Raji (cell line): ENCODE results near the gene FGF7.

Experiments used
- POLR2A ChIP-seq: IDR thresholded peaks from 2 replicates; pipeline ENCODE4 v1.6.1; 2011; ENCODE audit warnings: low read depth, low read length, control low read depth; ENCODE audit not compliant: insufficient read depth

FGF7 gene

GRCh38 chr15:49467746-49468480 is 44.9 kb downstream of the FGF7 start:
- TF ChIP-seq POLR2A: no peak

GRCh38 chr15:49468481-49468839 is 45.4 kb downstream of the FGF7 start:
- no peak for TF ChIP-seq POLR2A

GRCh38 chr15:49471733-49472132 is 48.7 kb downstream of the FGF7 start:
- no peak for TF ChIP-seq POLR2A

- no peak for TF ChIP-seq POLR2A
These were observed 49.3 kb downstream of the FGF7 start for GRCh38 chr15:49472338-49472737.

- no peak for TF ChIP-seq POLR2A
These were observed 50.0 kb downstream of the FGF7 start for GRCh38 chr15:49473031-49473430.

GRCh38 chr15:49490966-49491365 is 67.9 kb downstream of the FGF7 start:
- no peak for TF ChIP-seq POLR2A

GRCh38 chr15:49492151-49492550 is 69.1 kb downstream of the FGF7 start:
- TF ChIP-seq POLR2A: no peak

GRCh38 chr15:49492830-49493229 is 69.8 kb downstream of the FGF7 start:
- TF ChIP-seq POLR2A: no peak

- TF ChIP-seq POLR2A: no peak
These were observed 71.8 kb downstream of the FGF7 start for GRCh38 chr15:49494842-49495241.

GRCh38 chr15:49495993-49496753 is 73.1 kb downstream of the FGF7 start:
- TF ChIP-seq POLR2A: no peak

GRCh38 chr15:49501586-49501985 is 78.5 kb downstream of the FGF7 start:
- no peak for TF ChIP-seq POLR2A

- TF ChIP-seq POLR2A: no peak
These were observed 83.3 kb downstream of the FGF7 start for GRCh38 chr15:49506341-49506740.

GRCh38 chr15:49507261-49507660 is 84.2 kb downstream of the FGF7 start:
- TF ChIP-seq POLR2A: no peak

GRCh38 chr15:49521802-49522201 is 98.8 kb downstream of the FGF7 start:
- no peak for TF ChIP-seq POLR2A

GRCh38 chr15:49528289-49528688 is 105.2 kb downstream of the FGF7 start:
- TF ChIP-seq POLR2A: no peak

GRCh38 chr15:49530092-49530491 is 107.0 kb downstream of the FGF7 start:
- no peak for TF ChIP-seq POLR2A
